GM12801 (cell line): ENCODE results near the gene UGT1A8.

Experiments used
- TF ChIP-seq, protein P1 (sequence below): IDR thresholded peaks from one replicate; pipeline ENCODE4 v1.5.1; 2011; ENCODE audit warnings: control low read depth; ENCODE audit not compliant: insufficient read length; ENCODE audit errors: extremely low read depth

Gene UGT1A8

DNA sequence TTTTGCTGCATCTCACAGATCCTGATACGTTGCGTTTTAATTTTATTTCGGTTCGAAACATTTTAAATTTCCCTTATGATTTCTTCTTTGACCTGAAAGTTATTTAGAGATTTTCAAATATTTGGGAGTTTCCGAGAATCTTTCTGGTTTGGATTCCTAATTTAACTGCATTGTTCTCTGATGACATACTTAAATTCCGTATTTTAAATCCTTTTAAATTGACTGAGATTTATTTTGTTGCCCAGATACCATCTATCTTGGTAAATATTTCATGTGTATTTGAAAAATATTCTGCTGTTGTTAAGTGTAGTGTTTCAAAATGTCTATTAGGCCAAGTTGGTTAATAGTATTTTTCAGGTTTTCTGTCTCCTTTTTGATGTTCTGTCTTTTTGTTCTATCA is 198.4 kb downstream of the UGT1A8 start:
- TF ChIP-seq, protein P1, sequence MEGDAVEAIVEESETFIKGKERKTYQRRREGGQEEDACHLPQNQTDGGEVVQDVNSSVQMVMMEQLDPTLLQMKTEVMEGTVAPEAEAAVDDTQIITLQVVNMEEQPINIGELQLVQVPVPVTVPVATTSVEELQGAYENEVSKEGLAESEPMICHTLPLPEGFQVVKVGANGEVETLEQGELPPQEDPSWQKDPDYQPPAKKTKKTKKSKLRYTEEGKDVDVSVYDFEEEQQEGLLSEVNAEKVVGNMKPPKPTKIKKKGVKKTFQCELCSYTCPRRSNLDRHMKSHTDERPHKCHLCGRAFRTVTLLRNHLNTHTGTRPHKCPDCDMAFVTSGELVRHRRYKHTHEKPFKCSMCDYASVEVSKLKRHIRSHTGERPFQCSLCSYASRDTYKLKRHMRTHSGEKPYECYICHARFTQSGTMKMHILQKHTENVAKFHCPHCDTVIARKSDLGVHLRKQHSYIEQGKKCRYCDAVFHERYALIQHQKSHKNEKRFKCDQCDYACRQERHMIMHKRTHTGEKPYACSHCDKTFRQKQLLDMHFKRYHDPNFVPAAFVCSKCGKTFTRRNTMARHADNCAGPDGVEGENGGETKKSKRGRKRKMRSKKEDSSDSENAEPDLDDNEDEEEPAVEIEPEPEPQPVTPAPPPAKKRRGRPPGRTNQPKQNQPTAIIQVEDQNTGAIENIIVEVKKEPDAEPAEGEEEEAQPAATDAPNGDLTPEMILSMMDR: no peak

DNA sequence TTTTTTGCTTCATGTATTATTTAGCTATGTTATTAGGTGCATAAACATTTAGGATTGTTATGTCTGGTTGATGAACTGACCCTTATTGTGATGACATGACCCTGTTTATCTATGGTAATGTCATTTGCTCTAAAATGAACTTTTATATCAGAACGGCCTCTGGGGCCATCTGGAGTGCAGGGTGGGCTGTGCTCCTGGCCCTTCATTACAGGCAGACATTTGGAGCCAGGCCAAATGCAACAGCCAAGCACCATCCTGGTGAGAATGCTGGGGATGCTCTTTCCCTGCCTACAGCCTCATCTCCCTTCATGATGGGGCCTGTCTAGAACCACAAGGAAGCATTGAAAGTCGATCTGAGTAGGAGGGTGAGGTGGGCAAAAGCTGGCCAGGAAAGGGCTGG is 198.9 kb downstream of the UGT1A8 start:
- TF ChIP-seq, protein P1: no peak

DNA sequence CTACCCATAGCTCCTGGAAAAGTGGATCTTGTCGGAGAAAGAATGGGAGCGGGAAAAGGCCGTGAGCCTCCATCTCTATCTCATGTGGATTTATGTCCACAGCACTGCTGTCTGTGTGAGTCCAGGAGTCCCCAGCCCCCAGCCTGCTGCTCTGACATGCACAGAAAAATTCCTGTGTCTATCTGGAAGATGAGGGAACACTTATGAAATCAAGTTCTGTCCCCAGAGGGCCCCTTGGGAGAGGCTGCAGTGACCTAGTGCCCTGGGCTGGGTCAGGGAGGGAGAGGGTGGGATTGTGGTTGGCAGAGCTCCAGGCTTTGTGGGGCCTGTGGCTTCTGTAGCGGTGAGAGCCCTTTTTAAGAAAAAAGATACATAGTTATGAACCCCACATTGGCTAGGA is 199.3 kb downstream of the UGT1A8 start:
- TF ChIP-seq, protein P1: no peak

DNA sequence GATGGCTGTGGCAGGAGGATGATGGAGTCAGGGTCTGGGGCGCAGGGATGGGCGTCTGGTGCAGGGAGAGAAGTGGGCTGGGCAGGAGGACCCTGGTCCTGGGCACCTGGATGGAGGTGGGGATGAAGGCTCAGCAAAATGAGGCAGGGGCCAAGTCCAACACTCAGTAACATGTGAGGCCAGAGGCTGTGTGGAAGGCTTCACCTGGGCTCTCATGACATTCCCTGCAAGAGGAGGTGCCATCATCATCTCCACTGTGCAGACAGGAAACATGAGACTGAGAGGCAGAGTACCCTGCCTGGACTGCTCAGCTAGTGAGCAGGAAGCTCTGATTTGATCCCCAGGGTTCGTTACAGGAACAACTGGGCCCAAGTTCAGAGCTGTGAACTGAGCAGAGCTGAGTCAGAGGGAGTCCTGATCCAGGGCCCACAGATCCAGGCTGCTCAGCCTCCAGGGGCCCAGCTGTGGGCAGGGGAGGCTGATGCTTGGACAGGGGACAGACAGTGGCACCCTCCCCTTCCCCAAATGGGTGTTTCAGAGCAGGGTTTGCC is 200.0 kb downstream of the UGT1A8 start:
- TF ChIP-seq, protein P1: no peak

DNA sequence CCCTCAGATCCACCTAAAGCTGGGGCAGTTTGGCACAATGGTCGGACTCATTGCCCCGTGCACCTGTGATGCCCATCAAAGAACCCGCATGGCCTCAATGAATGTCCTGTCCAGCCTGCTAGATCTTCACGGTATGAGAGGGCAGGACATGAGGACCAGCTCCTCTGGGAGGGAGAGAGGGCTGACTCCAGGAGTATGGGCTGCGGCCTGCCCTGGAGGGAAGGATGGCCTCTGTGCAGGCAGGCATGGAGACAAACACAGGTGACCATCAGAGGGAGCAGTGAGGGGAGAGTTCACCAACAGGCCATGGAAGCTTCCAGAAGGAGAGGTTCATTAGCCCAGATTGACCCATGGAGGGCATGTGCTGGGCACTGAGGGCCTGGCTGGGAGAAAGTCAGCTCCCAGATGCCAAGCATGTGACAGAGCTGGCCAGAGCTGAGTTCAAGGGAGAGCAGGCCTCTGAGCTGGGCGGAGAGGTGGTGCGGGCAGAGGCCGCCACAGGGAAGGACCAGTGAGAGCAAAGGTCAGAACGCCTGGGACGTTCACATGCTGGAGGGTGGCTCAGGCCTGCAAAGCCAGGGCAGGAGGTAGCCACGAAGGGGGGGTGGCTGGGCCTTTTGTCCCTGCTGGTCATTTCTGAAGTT is 200.7 kb downstream of the UGT1A8 start:
- TF ChIP-seq, protein P1: no peak

DNA sequence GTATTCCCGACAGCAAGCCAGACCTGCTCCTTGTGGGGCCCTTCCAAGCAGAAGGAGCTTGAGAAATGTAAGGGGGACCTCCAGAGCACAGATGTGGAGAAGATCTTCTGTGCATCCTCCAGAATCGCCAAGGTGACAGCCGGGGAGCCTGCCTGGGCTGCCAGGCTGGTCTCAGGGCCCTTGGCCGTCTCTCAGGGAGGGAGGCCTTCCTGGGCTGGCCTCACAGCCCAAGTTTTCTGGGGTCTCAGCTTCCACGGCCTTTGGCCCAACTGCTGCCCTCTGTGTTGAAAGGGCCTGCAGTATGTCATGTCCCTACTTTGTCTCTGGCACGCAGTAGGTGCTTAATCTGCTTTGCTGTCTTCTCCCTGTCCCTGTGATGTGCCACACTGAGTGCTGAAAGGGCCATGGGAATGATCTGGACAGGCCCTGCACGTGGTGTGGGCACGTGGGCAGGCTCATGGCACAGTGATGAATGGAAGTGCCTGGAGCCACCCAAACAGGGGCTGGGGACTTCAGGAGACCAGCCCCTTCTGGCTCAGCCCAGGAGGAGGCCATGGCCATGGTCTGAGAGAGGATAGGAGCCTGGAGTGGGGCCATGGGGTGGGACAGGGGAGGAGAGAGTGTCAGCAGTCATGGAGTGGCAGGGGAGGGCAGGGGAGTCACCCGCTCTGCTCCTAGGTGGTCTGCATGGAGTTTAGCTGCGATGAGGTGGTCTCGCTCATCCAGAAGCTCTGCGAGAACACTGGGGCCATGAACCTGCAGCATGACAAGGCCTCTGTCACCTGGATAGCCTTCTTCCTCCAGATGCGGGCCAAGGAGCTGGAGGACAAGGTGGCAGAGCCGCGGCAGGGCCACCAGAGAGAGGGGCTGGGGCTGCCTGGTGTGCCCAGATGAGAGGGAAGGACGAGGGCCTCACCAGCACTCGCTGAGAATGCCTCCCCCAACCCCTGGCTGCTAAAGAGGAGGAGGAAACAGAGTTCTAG is 201.5 kb downstream of the UGT1A8 start:
- TF ChIP-seq, protein P1: no peak
